Endometrial microvascular endothelial cells (primary cell): ENCODE results near the gene SSC4D. TPM values are rescaled to one million over a fixed set of nuclear protein-coding genes. Genes with fewer than 3 reads are reported as not detected.

Source experiments
- in situ Hi-C: cut with HindIII; loops from 2 replicates; pipeline ENCODE4 v1.10.0; 2017; ENCODE audit warnings: low sequenced_read_pairs, low pct_unique_long_range_greater_than_20kb; ENCODE audit errors: inconsistent ontology term
- total RNA-seq: library from RNA; depleted of rRNA; stranded (reverse); fragments of >200 nt; gene quantifications from one replicate; pipeline ENCODE4 v1.2.3, GENCODE V29; 2015; ENCODE audit errors: inconsistent ontology term

The SSC4D gene
- total RNA-seq, 1 donor from 2014 or later, result not detected

- in situ Hi-C loops, result no loop called here
These were observed 50.2 kb downstream of the SSC4D start for GRCh38 chr7:76359111-76359977.

- in situ Hi-C loops, result no loop called here
These were observed 50.9 kb downstream of the SSC4D start, which contains the start of gene YWHAG for GRCh38 chr7:76358481-76359110. Gene YWHAG, minus strand, starts transcription at chr7:76358991. Its CDS starts 183 bp downstream, at chr7:76358808.

DNA sequence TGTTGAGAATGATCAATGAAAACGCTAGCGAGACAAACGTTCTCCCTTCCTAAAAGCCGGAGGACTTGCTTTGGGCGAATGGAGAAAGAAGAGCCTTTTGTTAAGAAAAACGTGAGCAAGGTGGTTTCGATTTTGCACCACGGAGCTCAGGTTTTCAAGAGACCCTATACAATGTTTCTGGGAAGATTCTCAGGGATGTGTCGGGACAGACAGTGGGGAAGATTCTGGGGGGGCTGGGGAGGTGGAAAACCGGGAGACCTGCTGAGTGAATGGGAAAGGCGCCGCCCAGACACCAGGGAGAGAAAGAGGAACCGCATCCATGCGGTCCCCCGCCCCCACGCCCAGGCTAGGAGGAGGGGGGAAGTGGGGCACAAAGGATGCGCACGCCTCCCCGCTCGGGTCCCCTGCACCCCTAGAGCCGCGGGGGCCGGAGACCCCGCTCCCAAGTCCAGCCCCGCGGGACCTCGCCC lies 51.5 kb downstream of the SSC4D start:
- in situ Hi-C loops, result no loop called here

GRCh38 chr7:76357475-76358010 lies 52.0 kb downstream of the SSC4D start:
- in situ Hi-C loops, result no loop called here

- in situ Hi-C loops, result no loop called here
These were observed 52.7 kb downstream of the SSC4D start for GRCh38 chr7:76356823-76357222.

GRCh38 chr7:76356115-76356514 lies 53.4 kb downstream of the SSC4D start:
- in situ Hi-C loops, result no loop called here

DNA sequence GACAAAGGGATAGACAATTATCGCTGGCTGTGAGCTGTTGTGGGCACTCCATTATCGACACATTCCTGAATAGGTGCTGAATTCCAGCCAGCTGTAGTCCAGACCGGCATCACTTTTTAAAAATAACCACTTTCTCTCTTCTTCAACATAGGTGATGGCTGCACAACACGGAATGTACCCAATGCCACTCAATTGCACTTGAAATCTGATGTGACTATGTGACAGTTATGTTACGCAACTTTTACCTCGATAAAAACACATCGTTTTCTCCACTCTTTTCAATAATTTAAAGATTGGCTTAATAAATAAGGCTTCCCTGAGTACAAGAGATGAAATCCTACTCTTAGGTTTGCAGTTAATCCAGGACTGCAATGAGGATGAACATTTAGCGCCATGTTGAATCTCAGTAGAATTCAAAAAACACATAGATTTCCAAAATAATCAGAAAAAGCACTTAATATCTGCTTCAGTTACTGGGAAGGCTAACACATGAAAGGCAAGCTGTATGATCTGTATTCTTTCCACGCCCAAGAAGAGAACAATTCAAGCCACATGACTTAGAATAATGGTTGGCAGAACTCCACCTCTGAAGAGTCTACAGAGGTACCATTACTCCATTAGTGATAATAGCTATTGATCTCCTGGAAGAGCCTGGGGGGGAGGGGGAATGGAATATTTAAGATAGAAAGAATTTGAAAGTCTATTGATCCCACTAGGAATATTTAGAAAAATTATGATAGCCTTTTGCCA lies 54.3 kb downstream of the SSC4D start:
- in situ Hi-C loops, result no loop called here

GRCh38 chr7:76354516-76354915 lies 55.0 kb downstream of the SSC4D start:
- in situ Hi-C loops, result no loop called here

- in situ Hi-C loops, result no loop called here
These were observed 55.8 kb downstream of the SSC4D start for GRCh38 chr7:76353744-76354143.

DNA sequence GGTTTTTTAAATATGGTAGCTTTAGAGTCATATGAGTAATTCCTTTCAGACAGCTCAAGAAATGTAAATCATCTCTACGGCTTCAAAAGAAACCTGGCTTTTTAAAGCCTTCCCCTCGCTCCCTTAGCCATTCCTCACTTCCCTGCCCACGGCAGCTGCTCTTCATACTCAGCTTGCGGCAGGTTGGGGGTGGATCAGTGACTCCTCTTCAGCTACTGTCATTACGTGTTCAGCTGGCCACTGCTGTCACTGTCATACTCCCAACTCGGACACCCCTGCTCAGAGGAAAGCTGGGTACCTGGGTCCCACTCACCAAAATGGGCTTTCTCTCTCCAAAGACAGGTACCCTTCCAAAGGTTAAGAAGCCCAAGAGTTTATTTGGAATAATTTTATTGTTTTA lies 57.3 kb downstream of the SSC4D start:
- in situ Hi-C loops, result no loop called here

GRCh38 chr7:76351372-76351771 lies 58.1 kb downstream of the SSC4D start:
- in situ Hi-C loops, result no loop called here

- in situ Hi-C loops, result no loop called here
These were observed 60.1 kb downstream of the SSC4D start for GRCh38 chr7:76349313-76349885.

- in situ Hi-C loops, result no loop called here
These were observed 61.8 kb downstream of the SSC4D start for GRCh38 chr7:76347710-76348109.

GRCh38 chr7:76346778-76347177 lies 62.7 kb downstream of the SSC4D start:
- in situ Hi-C loops, result no loop called here

- in situ Hi-C loops, result no loop called here
These were observed 63.4 kb downstream of the SSC4D start for GRCh38 chr7:76346097-76346496.

GRCh38 chr7:76343931-76344321 lies 65.6 kb downstream of the SSC4D start:
- in situ Hi-C loops, result no loop called here

DNA sequence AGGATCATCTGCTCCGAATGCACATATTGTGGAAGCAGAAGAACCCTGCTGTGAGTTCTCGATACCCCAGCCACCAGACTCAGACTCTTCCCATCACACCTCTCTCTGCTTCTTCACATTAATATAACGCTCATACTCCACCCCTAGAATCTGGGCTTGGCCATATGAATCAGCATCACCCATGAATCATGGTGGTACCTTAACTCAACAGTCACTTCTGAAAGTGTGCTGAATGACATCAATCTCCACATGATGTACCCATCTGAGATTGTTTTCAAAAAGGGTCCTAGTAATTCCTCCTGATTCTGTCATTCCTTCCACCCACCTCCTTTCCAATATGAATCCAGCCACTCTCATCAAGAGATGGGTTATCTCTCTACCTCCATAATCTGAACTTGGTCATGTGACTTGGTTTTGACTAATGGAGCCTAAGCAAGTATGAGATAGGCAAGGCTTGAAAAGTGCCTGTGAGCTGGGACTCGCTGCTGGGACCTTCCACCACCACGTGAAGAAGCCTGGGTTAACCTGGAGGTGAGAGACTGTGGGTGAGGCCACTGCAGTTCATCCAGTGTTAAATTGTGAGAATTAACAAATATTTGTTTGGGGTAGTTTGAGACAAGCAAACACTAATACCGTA lies 66.1 kb downstream of the SSC4D start:
- in situ Hi-C loops, result no loop called here

DNA sequence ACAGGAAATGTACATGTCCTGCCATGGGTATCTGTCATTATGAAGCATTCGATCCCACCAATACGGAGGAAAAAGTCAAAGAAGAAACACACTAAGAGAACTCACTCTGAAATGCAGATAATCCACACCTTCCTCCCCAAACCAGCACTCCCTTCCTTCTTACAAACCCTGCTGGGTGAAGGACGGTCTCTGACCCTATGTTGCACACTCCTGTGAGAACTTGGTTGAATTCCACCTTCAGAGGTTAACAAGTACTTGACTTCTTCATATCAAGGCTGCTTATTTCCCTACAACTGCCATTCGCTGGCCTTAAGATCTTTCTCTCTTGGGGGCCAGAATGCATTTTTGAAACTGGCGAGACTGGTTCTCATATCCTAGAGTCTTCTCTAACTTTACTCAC lies 67.3 kb downstream of the SSC4D start:
- in situ Hi-C loops, result no loop called here
